ENCODE results near the gene DDX27.

- TF ChIP-seq POLR2AphosphoS5 (IDR thresholded peaks at IDR 0.05; ENCODE audit: low read depth, low read length) (no peak), SIN3A (IDR thresholded peaks at IDR 0.05; ENCODE audit: borderline replicate concordance, insufficient read depth, low read length) (no peak)
Measured at GRCh38 chr20:49170714-49171113, 48.5 kb upstream of the DDX27 start.

Measured in PFSK-1 (cell line).